WTC11 (cell line): Measurements from ENCODE around the gene COLGALT1. TPM values are rescaled to one million over a fixed set of nuclear protein-coding genes. Genes with fewer than 3 reads are reported as not detected.
A peak's percentile ranks its signal among the peaks of the same experiment; 100 is the strongest.

Source experiments
- ATF1 ChIP-seq: sonication (generic); formaldehyde crosslinking; IDR thresholded peaks from 2 replicates; pipeline ENCODE4 v1.8.1; 2023; ENCODE audit warnings: mild to moderate bottlenecking, moderate library complexity, missing genetic modification reagents
- CBFB ChIP-seq: sonication (generic); formaldehyde crosslinking; IDR thresholded peaks from 2 replicates; pipeline ENCODE4 v1.8.1; 2022; ENCODE audit warnings: mild to moderate bottlenecking, low read depth, missing genetic modification reagents
- FOXJ3 ChIP-seq: sonication (generic); formaldehyde crosslinking; IDR thresholded peaks from 2 replicates; pipeline ENCODE4 v1.9.0; 2021; ENCODE audit warnings: missing genetic modification reagents, mild to moderate bottlenecking, borderline replicate concordance
- FOXP1 ChIP-seq: sonication (generic); formaldehyde crosslinking; IDR thresholded peaks from 2 replicates; pipeline ENCODE4 v1.8.0; 2022; ENCODE audit warnings: missing genetic modification reagents, mild to moderate bottlenecking, moderate library complexity, borderline replicate concordance
- GABPB1 ChIP-seq: sonication (generic); formaldehyde crosslinking; IDR thresholded peaks from 2 replicates; pipeline ENCODE4 v1.8.1; 2023; ENCODE audit warnings: mild to moderate bottlenecking, missing genetic modification reagents
- GRHL2 ChIP-seq: fragments of 250-450 bp; sonication (Bioruptor Pico); IDR thresholded peaks from 2 replicates; pipeline ENCODE4 v1.8.0; 2022; ENCODE audit warnings: mild to moderate bottlenecking, moderate library complexity; ENCODE audit not compliant: insufficient replicate concordance, severe bottlenecking
- JAZF1 ChIP-seq: fragments of 250-450 bp; sonication (Bioruptor Pico); IDR thresholded peaks from 2 replicates; pipeline ENCODE4 v1.9.0; 2021; ENCODE audit warnings: moderate library complexity, mild to moderate bottlenecking, inconsistent platforms
- MXD4 ChIP-seq: fragments of 250-450 bp; sonication (Bioruptor Pico); IDR thresholded peaks from 2 replicates; pipeline ENCODE4 v1.8.0; 2021; ENCODE audit warnings: mild to moderate bottlenecking, moderate library complexity, borderline replicate concordance
- MYBL2 ChIP-seq: sonication (generic); formaldehyde crosslinking; IDR thresholded peaks from 2 replicates; pipeline ENCODE4 v1.8.1; 2023; ENCODE audit warnings: mild to moderate bottlenecking, moderate library complexity, missing genetic modification reagents
- NFATC4 ChIP-seq: fragments of 250-450 bp; sonication (Bioruptor Pico); IDR thresholded peaks from 2 replicates; pipeline ENCODE4 v1.9.0; 2021; ENCODE audit warnings: mild to moderate bottlenecking
- NFYB ChIP-seq: sonication (generic); formaldehyde crosslinking; conservative IDR thresholded peaks from 2 replicates; pipeline ENCODE4 v1.8.0; 2022; ENCODE audit warnings: low read depth, missing genetic modification reagents
- NR2C2 ChIP-seq: sonication (generic); formaldehyde crosslinking; IDR thresholded peaks from 2 replicates; pipeline ENCODE4 v1.8.0; 2022; ENCODE audit warnings: mild to moderate bottlenecking, missing genetic modification reagents
- RORB ChIP-seq: fragments of 250-450 bp; sonication (Bioruptor Pico); IDR thresholded peaks from 2 replicates; pipeline ENCODE4 v1.9.0; 2021; ENCODE audit warnings: mild to moderate bottlenecking
- SMAD4 ChIP-seq: sonication (generic); formaldehyde crosslinking; IDR thresholded peaks from 2 replicates; pipeline ENCODE4 v1.8.0; 2022; ENCODE audit warnings: mild to moderate bottlenecking, missing genetic modification reagents
- TCF7 ChIP-seq: sonication (generic); formaldehyde crosslinking; IDR thresholded peaks from 2 replicates; pipeline ENCODE4 v1.8.0; 2022; ENCODE audit warnings: mild to moderate bottlenecking, low read depth, missing genetic modification reagents, moderate library complexity
- ZNF219 ChIP-seq: sonication (generic); formaldehyde crosslinking; IDR thresholded peaks from 2 replicates; pipeline ENCODE4 v1.8.0; 2023; ENCODE audit warnings: missing genetic modification reagents, mild to moderate bottlenecking, borderline replicate concordance
- ZNF232 ChIP-seq: sonication (generic); formaldehyde crosslinking; IDR thresholded peaks from 2 replicates; pipeline ENCODE4 v1.8.0; 2022; ENCODE audit warnings: mild to moderate bottlenecking, missing genetic modification reagents
- ZNF416 ChIP-seq: fragments of 250-450 bp; sonication (Bioruptor Pico); IDR thresholded peaks from 2 replicates; pipeline ENCODE4 v1.9.0; 2021; ENCODE audit warnings: mild to moderate bottlenecking, inconsistent platforms
- total RNA-seq: library from RNA; stranded (reverse); gene quantifications from 3 replicates; pipeline ENCODE4 v1.2.3, GENCODE V29; 2021
- TF ChIP-seq, protein P1 (sequence below): sonication (generic); formaldehyde crosslinking; IDR thresholded peaks from 2 replicates; pipeline ENCODE4 v1.8.0; 2022; ENCODE audit warnings: missing genetic modification reagents
- TF ChIP-seq, protein P2 (sequence below): sonication (generic); formaldehyde crosslinking; IDR thresholded peaks from 2 replicates; pipeline ENCODE4 v1.8.1; 2023; ENCODE audit warnings: mild to moderate bottlenecking, missing genetic modification reagents, moderate library complexity
- TF ChIP-seq, protein P3 (sequence below): sonication (generic); formaldehyde crosslinking; IDR thresholded peaks from 2 replicates; pipeline ENCODE4 v1.8.1; 2023; ENCODE audit warnings: mild to moderate bottlenecking, missing genetic modification reagents, moderate library complexity
- TF ChIP-seq, protein P4 (sequence below): fragments of 250-450 bp; sonication (Bioruptor Pico); IDR thresholded peaks from 2 replicates; pipeline ENCODE4 v1.9.0; 2021; ENCODE audit warnings: moderate library complexity, mild to moderate bottlenecking, inconsistent platforms, borderline replicate concordance
- TF ChIP-seq, protein P5 (sequence below): fragments of 250-450 bp; sonication (Bioruptor Pico); conservative IDR thresholded peaks from 2 replicates; pipeline ENCODE4 v1.9.0; 2021; ENCODE audit warnings: mild to moderate bottlenecking
- TF ChIP-seq, protein P6 (sequence below): fragments of 250-450 bp; sonication (Bioruptor Pico); IDR thresholded peaks from 2 replicates; pipeline ENCODE4 v2.1.2; 2022; ENCODE audit warnings: mild to moderate bottlenecking, moderate library complexity
- TF ChIP-seq, protein P7 (sequence below): sonication (generic); formaldehyde crosslinking; IDR thresholded peaks from 2 replicates; pipeline ENCODE4 v1.8.1; 2023; ENCODE audit warnings: mild to moderate bottlenecking, missing genetic modification reagents, borderline replicate concordance

COLGALT1 gene
- total RNA-seq, 1 experiment from 2014 or later = 54.0 TPM

DNA sequence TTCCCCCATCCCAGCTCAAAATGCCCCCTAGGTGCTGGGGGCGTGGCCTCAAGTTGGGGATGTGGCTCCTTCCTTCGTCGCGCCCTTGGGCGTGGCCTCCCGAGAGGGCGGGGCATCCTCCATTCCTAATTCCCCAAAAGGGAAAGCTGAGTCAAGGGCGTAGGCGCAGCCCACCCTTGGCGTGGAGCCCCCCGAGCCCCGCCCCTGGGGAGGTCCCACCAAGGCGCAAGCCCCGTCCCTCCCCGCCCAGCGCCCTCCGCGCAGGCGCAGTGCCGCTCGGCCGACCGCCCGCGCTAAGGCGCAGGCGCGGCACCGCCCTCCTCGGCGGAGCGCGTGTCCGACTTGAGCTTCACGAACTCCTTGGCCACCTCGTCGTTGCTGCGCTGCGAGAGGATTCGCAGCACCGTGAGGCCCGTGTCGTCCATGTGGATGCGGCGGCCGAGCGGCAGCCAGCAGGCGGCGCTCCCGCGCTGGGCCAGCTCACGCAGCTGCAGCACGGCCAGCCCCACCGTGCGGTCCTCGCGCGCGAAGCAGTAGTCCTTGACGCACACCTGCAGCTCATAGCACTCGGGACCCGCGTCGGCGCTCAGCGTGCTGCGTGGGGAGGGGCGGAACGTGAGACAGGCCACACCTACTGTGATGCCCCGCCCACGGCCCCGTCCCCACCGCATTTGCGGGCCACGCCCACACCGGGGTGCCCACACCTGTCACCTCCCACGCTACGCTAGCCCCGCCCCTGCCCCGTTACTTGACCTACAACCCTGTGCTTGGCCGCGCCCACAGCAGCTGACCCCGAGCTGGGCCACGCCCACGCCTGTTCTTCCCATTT is 50.5 kb downstream of the COLGALT1 start (continued):
- TF ChIP-seq, protein P1, sequence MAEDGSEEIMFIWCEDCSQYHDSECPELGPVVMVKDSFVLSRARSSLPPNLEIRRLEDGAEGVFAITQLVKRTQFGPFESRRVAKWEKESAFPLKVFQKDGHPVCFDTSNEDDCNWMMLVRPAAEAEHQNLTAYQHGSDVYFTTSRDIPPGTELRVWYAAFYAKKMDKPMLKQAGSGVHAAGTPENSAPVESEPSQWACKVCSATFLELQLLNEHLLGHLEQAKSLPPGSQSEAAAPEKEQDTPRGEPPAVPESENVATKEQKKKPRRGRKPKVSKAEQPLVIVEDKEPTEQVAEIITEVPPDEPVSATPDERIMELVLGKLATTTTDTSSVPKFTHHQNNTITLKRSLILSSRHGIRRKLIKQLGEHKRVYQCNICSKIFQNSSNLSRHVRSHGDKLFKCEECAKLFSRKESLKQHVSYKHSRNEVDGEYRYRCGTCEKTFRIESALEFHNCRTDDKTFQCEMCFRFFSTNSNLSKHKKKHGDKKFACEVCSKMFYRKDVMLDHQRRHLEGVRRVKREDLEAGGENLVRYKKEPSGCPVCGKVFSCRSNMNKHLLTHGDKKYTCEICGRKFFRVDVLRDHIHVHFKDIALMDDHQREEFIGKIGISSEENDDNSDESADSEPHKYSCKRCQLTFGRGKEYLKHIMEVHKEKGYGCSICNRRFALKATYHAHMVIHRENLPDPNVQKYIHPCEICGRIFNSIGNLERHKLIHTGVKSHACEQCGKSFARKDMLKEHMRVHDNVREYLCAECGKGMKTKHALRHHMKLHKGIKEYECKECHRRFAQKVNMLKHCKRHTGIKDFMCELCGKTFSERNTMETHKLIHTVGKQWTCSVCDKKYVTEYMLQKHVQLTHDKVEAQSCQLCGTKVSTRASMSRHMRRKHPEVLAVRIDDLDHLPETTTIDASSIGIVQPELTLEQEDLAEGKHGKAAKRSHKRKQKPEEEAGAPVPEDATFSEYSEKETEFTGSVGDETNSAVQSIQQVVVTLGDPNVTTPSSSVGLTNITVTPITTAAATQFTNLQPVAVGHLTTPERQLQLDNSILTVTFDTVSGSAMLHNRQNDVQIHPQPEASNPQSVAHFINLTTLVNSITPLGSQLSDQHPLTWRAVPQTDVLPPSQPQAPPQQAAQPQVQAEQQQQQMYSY = peak; percentile 60; the same call in 1 of the 2 replicates
- TF ChIP-seq JAZF1 (CRISPR knock-in tag) = no peak
- TF ChIP-seq NR2C2 (CRISPR knock-in tag) = peak; percentile 63; the same call in 1 of the 2 replicates
- TF ChIP-seq, protein P2, sequence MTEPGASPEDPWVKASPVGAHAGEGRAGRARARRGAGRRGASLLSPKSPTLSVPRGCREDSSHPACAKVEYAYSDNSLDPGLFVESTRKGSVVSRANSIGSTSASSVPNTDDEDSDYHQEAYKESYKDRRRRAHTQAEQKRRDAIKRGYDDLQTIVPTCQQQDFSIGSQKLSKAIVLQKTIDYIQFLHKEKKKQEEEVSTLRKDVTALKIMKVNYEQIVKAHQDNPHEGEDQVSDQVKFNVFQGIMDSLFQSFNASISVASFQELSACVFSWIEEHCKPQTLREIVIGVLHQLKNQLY (CRISPR knock-in tag) = peak; percentile 94
- TF ChIP-seq ZNF219 (CRISPR knock-in tag) = 0 out of 2 replicates have a peak, but pooled peaks have one; percentile 81
- TF ChIP-seq ATF1 = peak; percentile 95
- peak; percentile 96; the same call in 1 of the 2 replicates for TF ChIP-seq CBFB (CRISPR knock-in tag)
- TF ChIP-seq MXD4 (CRISPR knock-in tag) = no peak
- TF ChIP-seq, protein P3, sequence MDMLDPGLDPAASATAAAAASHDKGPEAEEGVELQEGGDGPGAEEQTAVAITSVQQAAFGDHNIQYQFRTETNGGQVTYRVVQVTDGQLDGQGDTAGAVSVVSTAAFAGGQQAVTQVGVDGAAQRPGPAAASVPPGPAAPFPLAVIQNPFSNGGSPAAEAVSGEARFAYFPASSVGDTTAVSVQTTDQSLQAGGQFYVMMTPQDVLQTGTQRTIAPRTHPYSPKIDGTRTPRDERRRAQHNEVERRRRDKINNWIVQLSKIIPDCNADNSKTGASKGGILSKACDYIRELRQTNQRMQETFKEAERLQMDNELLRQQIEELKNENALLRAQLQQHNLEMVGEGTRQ (CRISPR knock-in tag) = peak; percentile 39; the same call in 1 of the 2 replicates
- peak; percentile 98 for TF ChIP-seq ZNF232 (CRISPR knock-in tag)
- no peak for TF ChIP-seq NFATC4 (CRISPR knock-in tag)
- no peak for TF ChIP-seq GRHL2 (CRISPR knock-in tag)
- TF ChIP-seq, protein P4, sequence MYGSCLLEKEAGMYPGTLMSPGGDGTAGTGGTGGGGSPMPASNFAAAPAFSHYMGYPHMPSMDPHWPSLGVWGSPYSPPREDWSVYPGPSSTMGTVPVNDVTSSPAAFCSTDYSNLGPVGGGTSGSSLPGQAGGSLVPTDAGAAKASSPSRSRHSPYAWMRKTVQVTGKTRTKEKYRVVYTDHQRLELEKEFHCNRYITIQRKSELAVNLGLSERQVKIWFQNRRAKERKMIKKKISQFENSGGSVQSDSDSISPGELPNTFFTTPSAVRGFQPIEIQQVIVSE = no peak
- TF ChIP-seq, protein P5, sequence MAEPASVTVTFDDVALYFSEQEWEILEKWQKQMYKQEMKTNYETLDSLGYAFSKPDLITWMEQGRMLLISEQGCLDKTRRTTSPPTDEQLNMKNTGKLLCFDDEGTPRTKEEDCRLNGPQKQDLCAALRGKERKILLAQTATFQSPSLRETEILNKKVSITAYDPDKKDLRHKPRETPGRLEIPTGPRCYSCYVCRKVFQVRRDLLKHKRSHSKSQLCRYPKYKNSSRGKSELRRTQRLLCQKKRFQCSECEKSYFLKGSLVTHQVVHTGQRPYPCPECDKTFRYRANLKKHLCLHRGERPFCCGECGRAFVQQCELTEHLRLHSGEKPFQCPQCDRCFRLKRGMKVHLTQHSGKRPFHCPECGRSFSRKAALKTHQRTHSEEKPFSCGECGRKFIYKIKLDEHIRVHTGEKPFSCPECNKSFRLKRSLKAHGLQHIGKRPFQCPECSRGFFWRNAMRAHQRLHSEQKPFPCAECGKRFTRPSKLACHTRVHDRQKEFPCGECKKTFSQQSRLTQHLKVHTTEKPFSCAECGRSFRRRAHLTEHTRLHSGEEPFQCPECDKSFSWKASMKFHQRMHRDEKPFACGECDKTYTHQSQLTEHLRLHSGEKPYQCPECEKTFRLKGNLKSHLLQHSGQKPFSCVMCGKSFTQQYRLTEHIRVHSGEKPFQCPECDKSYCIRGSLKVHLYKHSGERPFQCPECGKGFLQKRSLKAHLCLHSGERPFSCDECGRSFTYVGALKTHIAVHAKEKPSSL (CRISPR knock-in tag) = no peak
- TF ChIP-seq NFYB = peak; percentile 27; the same call in 1 of the 2 replicates
- TF ChIP-seq FOXP1 (CRISPR knock-in tag) = peak; percentile 99
- TF ChIP-seq GABPB1 = peak; percentile 91
- TF ChIP-seq FOXJ3 (CRISPR knock-in tag) = no peak
- TF ChIP-seq, protein P6, sequence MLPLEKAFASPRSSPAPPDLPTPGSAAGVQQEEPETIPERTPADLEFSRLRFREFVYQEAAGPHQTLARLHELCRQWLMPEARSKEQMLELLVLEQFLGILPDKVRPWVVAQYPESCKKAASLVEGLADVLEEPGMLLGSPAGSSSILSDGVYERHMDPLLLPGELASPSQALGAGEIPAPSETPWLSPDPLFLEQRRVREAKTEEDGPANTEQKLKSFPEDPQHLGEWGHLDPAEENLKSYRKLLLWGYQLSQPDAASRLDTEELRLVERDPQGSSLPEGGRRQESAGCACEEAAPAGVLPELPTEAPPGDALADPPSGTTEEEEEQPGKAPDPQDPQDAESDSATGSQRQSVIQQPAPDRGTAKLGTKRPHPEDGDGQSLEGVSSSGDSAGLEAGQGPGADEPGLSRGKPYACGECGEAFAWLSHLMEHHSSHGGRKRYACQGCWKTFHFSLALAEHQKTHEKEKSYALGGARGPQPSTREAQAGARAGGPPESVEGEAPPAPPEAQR (CRISPR knock-in tag) = no peak
- 0 out of 2 replicates have a peak, but pooled peaks have one; percentile 63 for TF ChIP-seq SMAD4
- peak; percentile 96 for TF ChIP-seq MYBL2 (CRISPR knock-in tag)
- TF ChIP-seq, protein P7, sequence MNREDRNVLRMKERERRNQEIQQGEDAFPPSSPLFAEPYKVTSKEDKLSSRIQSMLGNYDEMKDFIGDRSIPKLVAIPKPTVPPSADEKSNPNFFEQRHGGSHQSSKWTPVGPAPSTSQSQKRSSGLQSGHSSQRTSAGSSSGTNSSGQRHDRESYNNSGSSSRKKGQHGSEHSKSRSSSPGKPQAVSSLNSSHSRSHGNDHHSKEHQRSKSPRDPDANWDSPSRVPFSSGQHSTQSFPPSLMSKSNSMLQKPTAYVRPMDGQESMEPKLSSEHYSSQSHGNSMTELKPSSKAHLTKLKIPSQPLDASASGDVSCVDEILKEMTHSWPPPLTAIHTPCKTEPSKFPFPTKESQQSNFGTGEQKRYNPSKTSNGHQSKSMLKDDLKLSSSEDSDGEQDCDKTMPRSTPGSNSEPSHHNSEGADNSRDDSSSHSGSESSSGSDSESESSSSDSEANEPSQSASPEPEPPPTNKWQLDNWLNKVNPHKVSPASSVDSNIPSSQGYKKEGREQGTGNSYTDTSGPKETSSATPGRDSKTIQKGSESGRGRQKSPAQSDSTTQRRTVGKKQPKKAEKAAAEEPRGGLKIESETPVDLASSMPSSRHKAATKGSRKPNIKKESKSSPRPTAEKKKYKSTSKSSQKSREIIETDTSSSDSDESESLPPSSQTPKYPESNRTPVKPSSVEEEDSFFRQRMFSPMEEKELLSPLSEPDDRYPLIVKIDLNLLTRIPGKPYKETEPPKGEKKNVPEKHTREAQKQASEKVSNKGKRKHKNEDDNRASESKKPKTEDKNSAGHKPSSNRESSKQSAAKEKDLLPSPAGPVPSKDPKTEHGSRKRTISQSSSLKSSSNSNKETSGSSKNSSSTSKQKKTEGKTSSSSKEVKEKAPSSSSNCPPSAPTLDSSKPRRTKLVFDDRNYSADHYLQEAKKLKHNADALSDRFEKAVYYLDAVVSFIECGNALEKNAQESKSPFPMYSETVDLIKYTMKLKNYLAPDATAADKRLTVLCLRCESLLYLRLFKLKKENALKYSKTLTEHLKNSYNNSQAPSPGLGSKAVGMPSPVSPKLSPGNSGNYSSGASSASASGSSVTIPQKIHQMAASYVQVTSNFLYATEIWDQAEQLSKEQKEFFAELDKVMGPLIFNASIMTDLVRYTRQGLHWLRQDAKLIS (CRISPR knock-in tag) = 0 out of 2 replicates have a peak, but pooled peaks have one; percentile 70
- TF ChIP-seq RORB (CRISPR knock-in tag) = no peak
- TF ChIP-seq TCF7 (CRISPR knock-in tag) = no peak
- TF ChIP-seq ZNF416 (CRISPR knock-in tag) = peak; percentile 80
